HepG2 (cell line): ENCODE measurements around the gene SLC22A31. TPM values are rescaled to one million over a fixed set of nuclear protein-coding genes. Genes with fewer than 3 reads are reported as not detected.

Experiments used
- GATAD2A ChIP-seq: IDR thresholded peaks from 2 replicates; pipeline ENCODE4 v1.6.1; 2016
- HDAC6 ChIP-seq: fragments of 200-600 bp; sonication (generic); IDR thresholded peaks from 2 replicates; pipeline ENCODE4 v1.7.0; 2017; ENCODE audit warnings: mild to moderate bottlenecking, antibody characterized with exemption, low read length, low read depth
- MED8 ChIP-seq: sonication (generic); formaldehyde crosslinking; IDR thresholded peaks from 2 replicates; pipeline ENCODE4 v1.8.1; 2023; ENCODE audit warnings: mild to moderate bottlenecking, missing genetic modification reagents; ENCODE audit not compliant: insufficient replicate concordance
- NFKBIZ ChIP-seq: IDR thresholded peaks from 2 replicates; pipeline ENCODE4 v1.6.1; 2018; ENCODE audit warnings: missing genetic modification reagents, missing compliant biosample characterization
- NFYC ChIP-seq: IDR thresholded peaks from 2 replicates; pipeline ENCODE4 v1.6.1; 2016; ENCODE audit warnings: missing genetic modification reagents, missing compliant biosample characterization
- PAXIP1 ChIP-seq: sonication (generic); formaldehyde crosslinking; conservative IDR thresholded peaks from 2 replicates; pipeline ENCODE4 v1.4.0; 2020; ENCODE audit warnings: mild to moderate bottlenecking, missing genetic modification reagents, moderate library complexity
- SNRNP70 ChIP-seq: fragments of 200-400 bp; formaldehyde crosslinking; IDR thresholded peaks from 2 replicates; pipeline ENCODE4 v1.6.1; 2017; ENCODE audit warnings: mild to moderate bottlenecking, low read depth, low read length, moderate library complexity
- STAG1 ChIP-seq: sonication (generic); formaldehyde crosslinking; IDR thresholded peaks from 2 replicates; pipeline ENCODE4 v1.4.0; 2020; ENCODE audit warnings: missing genetic modification reagents
- TEAD2 ChIP-seq: sonication (generic); formaldehyde crosslinking; IDR thresholded peaks from 2 replicates; pipeline ENCODE4 v1.9.0; 2021; ENCODE audit warnings: missing genetic modification reagents
- TRIM24 ChIP-seq: sonication (generic); formaldehyde crosslinking; IDR thresholded peaks from 2 replicates; pipeline ENCODE4 v1.8.0; 2022; ENCODE audit warnings: mild to moderate bottlenecking, missing genetic modification reagents
- U2AF2 ChIP-seq: fragments of 200-400 bp; formaldehyde crosslinking; IDR thresholded peaks from 2 replicates; pipeline ENCODE4 v1.6.1; 2017; ENCODE audit warnings: low read depth, mild to moderate bottlenecking, low read length
- ZBTB1 ChIP-seq: sonication (generic); formaldehyde crosslinking; IDR thresholded peaks from 2 replicates; pipeline ENCODE4 v1.4.0; 2020; ENCODE audit warnings: missing genetic modification reagents, borderline replicate concordance
- ZBTB25 ChIP-seq: IDR thresholded peaks from 2 replicates; pipeline ENCODE4 v1.6.1; 2018; ENCODE audit warnings: missing genetic modification reagents
- ZBTB40 ChIP-seq, 2 experiments: fragments of 450-650 bp in 1 of 2; sonication (generic) in 1 of 2; formaldehyde crosslinking in 1 of 2; IDR thresholded peaks; 2 replicates each; pipeline versions ENCODE4 v1.6.1 to v1.8.0; 2016 to 2022; ENCODE audit warnings: antibody characterized with exemption in 1 of 2, mild to moderate bottlenecking in 1 of 2, missing genetic modification reagents in 1 of 2
- ZNF558 ChIP-seq: sonication (generic); formaldehyde crosslinking; IDR thresholded peaks from 2 replicates; pipeline ENCODE4 v1.9.0; 2022; ENCODE audit warnings: mild to moderate bottlenecking, missing genetic modification reagents, borderline replicate concordance
- ZNF576 ChIP-seq: sonication (generic); formaldehyde crosslinking; IDR thresholded peaks from 2 replicates; pipeline ENCODE4 v1.4.0; 2020; ENCODE audit warnings: mild to moderate bottlenecking, missing genetic modification reagents
- ZNF674 ChIP-seq: sonication (generic); formaldehyde crosslinking; IDR thresholded peaks from 2 replicates; pipeline ENCODE4 v1.5.0; 2020; ENCODE audit warnings: low read depth, mild to moderate bottlenecking, missing genetic modification reagents
- polyA plus RNA-seq, 8 experiments: library from polyadenylated mRNA; depleted of rRNA in 3 of 8; stranded (reverse) in 7 of 8; unstranded in 1 of 8; fragments of >200 nt; fragmentation: Illumina TruSeq in 4 of 8; extraction: Trizol in 4 of 8; gene quantifications; 2 replicates each; pipeline versions ENCODE4 v1.2.1 to v1.2.3, GENCODE V29; 2011 to 2016; ENCODE audit warnings: low read depth in 4 of 8, missing spikeins in 1 of 8, mixed read lengths in 1 of 8; ENCODE audit not compliant: insufficient read depth in 1 of 8
- total RNA-seq, 5 experiments: library from RNA; depleted of rRNA; stranded (reverse); fragments of >200 nt; fragmentation: Illumina TruSeq; extraction: Trizol; gene quantifications; 2 replicates each; pipeline ENCODE4 v1.2.3, GENCODE V29; 2016; ENCODE audit warnings: low read depth in 1 of 5

Gene SLC22A31
- total and polyA plus RNA-seq, 2 of the 13 experiments (the other 11 are each of a cell fraction or from before 2014, with no cell fraction given): 67.3 to 83.3 TPM

GRCh38 chr16:89243664-89244063, 43.3 kb upstream of the SLC22A31 start (continued):
- no peak for TF ChIP-seq STAG1 (CRISPR knock-in tag)
- no peak for TF ChIP-seq TRIM24 (CRISPR knock-in tag)
- peak; percentile 31; the same call in 1 of the 2 replicates for TF ChIP-seq PAXIP1
- no peak for TF ChIP-seq U2AF2
- no peak for TF ChIP-seq ZBTB25 (CRISPR knock-in tag)
- TF ChIP-seq TEAD2: no peak
- TF ChIP-seq ZBTB1: no peak
- no peak for TF ChIP-seq NFYC (CRISPR knock-in tag)
- TF ChIP-seq ZBTB40 (IDR thresholded peaks at IDR 0.05): no peak
- no peak for TF ChIP-seq ZBTB40 (CRISPR knock-in tag; IDR thresholded peaks at IDR 0.05)
- TF ChIP-seq MED8 (CRISPR knock-in tag): no peak
- TF ChIP-seq NFKBIZ (CRISPR knock-in tag): no peak
- TF ChIP-seq ZNF674 (CRISPR knock-in tag): no peak
- TF ChIP-seq ZNF558: peak; percentile 40; the same call in 1 of the 2 replicates
- no peak for TF ChIP-seq ZNF576 (CRISPR knock-in tag)
- TF ChIP-seq SNRNP70: no peak
- peak; percentile 25; the same call in 1 of the 2 replicates for TF ChIP-seq GATAD2A (CRISPR knock-in tag)
- no peak for TF ChIP-seq HDAC6
